SK-N-SH (cell line): ENCODE data around the gene HIF3A.

Source experiments
- CHD2 ChIP-seq: fragments of 150-350 bp; IDR thresholded peaks from 2 replicates; pipeline ENCODE4 v1.6.1; 2018; ENCODE audit warnings: low read length; ENCODE audit not compliant: partially characterized antibody
- EZH2phosphoT487 ChIP-seq: fragments of 200-600 bp; sonication (generic); IDR thresholded peaks from 2 replicates; pipeline ENCODE4 v1.6.1; 2017; ENCODE audit warnings: low read depth, mixed run types, mild to moderate bottlenecking, antibody characterized with exemption, moderate library complexity, borderline replicate concordance
- FOXJ3 ChIP-seq: sonication (generic); formaldehyde crosslinking; IDR thresholded peaks from 2 replicates; pipeline ENCODE4 v1.5.1; 2020; ENCODE audit warnings: mild to moderate bottlenecking, missing genetic modification reagents
- POLR2AphosphoS5 ChIP-seq: IDR thresholded peaks from 2 replicates; pipeline ENCODE4 v1.6.1; 2012; ENCODE audit warnings: low read depth, low read length
- REST ChIP-seq: IDR thresholded peaks from 2 replicates; pipeline ENCODE4 v1.6.1; 2012; ENCODE audit warnings: mild to moderate bottlenecking, low read depth, low read length, moderate library complexity
- RFX5 ChIP-seq: IDR thresholded peaks from 2 replicates; pipeline ENCODE4 v1.6.1; 2012; ENCODE audit warnings: mild to moderate bottlenecking, improper control_type of control experiment, low read length
- SMC3 ChIP-seq: IDR thresholded peaks from 2 replicates; pipeline ENCODE4 v1.6.1; 2012; ENCODE audit warnings: low read depth, low read length, improper control_type of control experiment
- TCF12 ChIP-seq: IDR thresholded peaks from 2 replicates; pipeline ENCODE4 v1.4.0; 2012
- USF1 ChIP-seq: IDR thresholded peaks from 2 replicates; pipeline ENCODE4 v1.4.0; 2012; ENCODE audit warnings: low read depth, borderline replicate concordance
- TF ChIP-seq, protein P1 (sequence below): fragments of 200-600 bp; sonication (generic); IDR thresholded peaks from 2 replicates; pipeline ENCODE4 v1.6.1; 2017; ENCODE audit warnings: antibody characterized with exemption, mild to moderate bottlenecking, moderate library complexity

DNA sequence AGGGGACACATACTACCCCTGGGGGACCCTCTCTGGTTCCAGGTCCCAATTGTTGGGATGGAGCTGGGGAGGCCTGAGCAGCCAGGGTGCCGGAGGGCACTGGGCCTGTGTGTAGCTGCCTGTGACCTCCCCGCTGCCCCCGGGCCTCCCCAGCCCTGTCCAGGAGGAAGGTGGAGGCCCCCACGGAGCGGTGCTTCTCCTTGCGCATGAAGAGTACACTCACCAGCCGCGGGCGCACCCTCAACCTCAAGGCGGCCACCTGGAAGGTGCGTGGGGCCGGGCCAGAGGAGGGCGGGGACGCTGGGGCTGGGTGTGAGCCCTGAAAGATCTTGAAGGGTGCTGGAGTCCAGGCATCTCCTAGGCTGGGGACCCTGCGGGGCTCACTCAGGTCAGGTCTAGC, 11.7 kb downstream of the HIF3A start:
- TF ChIP-seq, protein P1, sequence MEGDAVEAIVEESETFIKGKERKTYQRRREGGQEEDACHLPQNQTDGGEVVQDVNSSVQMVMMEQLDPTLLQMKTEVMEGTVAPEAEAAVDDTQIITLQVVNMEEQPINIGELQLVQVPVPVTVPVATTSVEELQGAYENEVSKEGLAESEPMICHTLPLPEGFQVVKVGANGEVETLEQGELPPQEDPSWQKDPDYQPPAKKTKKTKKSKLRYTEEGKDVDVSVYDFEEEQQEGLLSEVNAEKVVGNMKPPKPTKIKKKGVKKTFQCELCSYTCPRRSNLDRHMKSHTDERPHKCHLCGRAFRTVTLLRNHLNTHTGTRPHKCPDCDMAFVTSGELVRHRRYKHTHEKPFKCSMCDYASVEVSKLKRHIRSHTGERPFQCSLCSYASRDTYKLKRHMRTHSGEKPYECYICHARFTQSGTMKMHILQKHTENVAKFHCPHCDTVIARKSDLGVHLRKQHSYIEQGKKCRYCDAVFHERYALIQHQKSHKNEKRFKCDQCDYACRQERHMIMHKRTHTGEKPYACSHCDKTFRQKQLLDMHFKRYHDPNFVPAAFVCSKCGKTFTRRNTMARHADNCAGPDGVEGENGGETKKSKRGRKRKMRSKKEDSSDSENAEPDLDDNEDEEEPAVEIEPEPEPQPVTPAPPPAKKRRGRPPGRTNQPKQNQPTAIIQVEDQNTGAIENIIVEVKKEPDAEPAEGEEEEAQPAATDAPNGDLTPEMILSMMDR = no peak
- no peak for TF ChIP-seq RFX5
- no peak for TF ChIP-seq CHD2
- no peak for TF ChIP-seq REST
- TF ChIP-seq USF1 = no peak
- TF ChIP-seq SMC3 = no peak
- no peak for TF ChIP-seq FOXJ3
- no peak for TF ChIP-seq TCF12
- TF ChIP-seq EZH2phosphoT487 = no peak
- TF ChIP-seq POLR2AphosphoS5 = no peak
